Pancreas (tissue), 10 donors: Measurements from ENCODE around the gene PCK2. TPM values are rescaled to one million over a fixed set of nuclear protein-coding genes. Genes with fewer than 3 reads are reported as not detected.
A peak's percentile ranks its signal among the peaks of the same experiment; 100 is the strongest.

Source experiments
- ATAC-seq, 4 donors: fragments of 200-7000 bp; cut with Tn5 transposase; one replicate each; pipeline versions ENCODE4 v1.8.0 to v1.9.1; 2020; ENCODE audit warnings: mild to moderate bottlenecking in 4 of 4, moderate library complexity in 4 of 4
- DNase-seq, 6 donors: peaks; one replicate each; pipeline ENCODE4 v3.0.0-alpha.2; 2020
- FAIRE-seq: peaks from 2 replicates; lab custom pipeline; 2012; peaks lifted over from hg19 to GRCh38; lab: Jason Lieb, UNC
- H3K27ac ChIP-seq, 4 donors: fragments of 200-600 bp; sonication (generic); 1 replicate in 3 of 4; 2 replicates in 1 of 4; pipeline versions ENCODE4 v1.5.0 to v1.8.0; 2020
- H3K27me3 ChIP-seq, 4 donors: fragments of 200-600 bp; one replicate each; pipeline ENCODE4 v1.8.0; 2021
- H3K36me3 ChIP-seq, 3 donors: fragments of 200-600 bp; sonication (generic) in 1 of 3; one replicate each; pipeline versions ENCODE4 v1.5.0 to v1.8.0; 2020 to 2021
- H3K4me1 ChIP-seq, 3 donors: fragments of 200-600 bp; one replicate each; pipeline ENCODE4 v1.8.0; 2021
- H3K4me3 ChIP-seq, 4 donors: fragments of 200-600 bp; sonication (generic) in 2 of 4; one replicate each; pipeline versions ENCODE4 v1.5.0 to v1.8.0; 2020 to 2021
- H3K9me3 ChIP-seq, 4 donors: fragments of 200-600 bp; one replicate each; pipeline ENCODE4 v1.8.0; 2021
- WGBS, 2 donors: extraction: QIAGEN DNeasy Blood & Tissue Kit; methylation state at CpG; one replicate each; pipeline ENCODE4 v1.1.7; 2013; 5-methylcytosine and 5-hydroxymethylcytosine counted together
- intact Hi-C, 3 donors: fragments of 100-400 bp; cut with DNase I; formaldehyde crosslinking; loops; one replicate each; pipeline versions ENCODE4 v1.11.1 to v1.14.2; 2022
- polyA plus RNA-seq, 2 donors: library from polyadenylated mRNA; stranded (reverse); fragments of 200-250 nt; gene quantifications; one replicate each; pipeline ENCODE4 v1.2.3, GENCODE V29; 2013
- total RNA-seq, 6 donors: library from RNA; stranded (reverse); fragmentation: NEBNext Ultra II Directional in 4 of 6; extraction: Animal tissue kit (Norgen Biotek cat#: 25700) in 4 of 6; gene quantifications; one replicate each; pipeline versions ENCODE4 v1.2.1 to v1.2.4, GENCODE V29; 2021 to 2023
- TF ChIP-seq, protein P1 (sequence below), 4 donors: fragments of 200-600 bp; sonication (generic) in 3 of 4; IDR thresholded peaks; one replicate each; pipeline versions ENCODE4 v1.5.0 to v1.8.0; 2021; ENCODE audit warnings: antibody characterized with exemption in 4 of 4
- donor health status: healthy with polysubstance abuse.
- donor health status: DM: no; HTN: no; CAD: no; lungs with moderate emphysema.
- donor health status: DM: no; HTN: no; CAD: no.
- donor health status: control.
- donor health status: control.
- donor health status: Bipolar disorder and iron deficiency.
- donor health status: DM: yes; HTN: yes; CAD: no.
- donor health status: DM: no; HTN: no; CAD: no.
- donor health status: DM: no; HTN: no; CAD: no.
- donor health status: DM: yes; HTN: yes; CAD: no.

Gene PCK2
- total and polyA plus RNA-seq, 8 donors = 12.8 to 146 (median 21.0) TPM

DNA sequence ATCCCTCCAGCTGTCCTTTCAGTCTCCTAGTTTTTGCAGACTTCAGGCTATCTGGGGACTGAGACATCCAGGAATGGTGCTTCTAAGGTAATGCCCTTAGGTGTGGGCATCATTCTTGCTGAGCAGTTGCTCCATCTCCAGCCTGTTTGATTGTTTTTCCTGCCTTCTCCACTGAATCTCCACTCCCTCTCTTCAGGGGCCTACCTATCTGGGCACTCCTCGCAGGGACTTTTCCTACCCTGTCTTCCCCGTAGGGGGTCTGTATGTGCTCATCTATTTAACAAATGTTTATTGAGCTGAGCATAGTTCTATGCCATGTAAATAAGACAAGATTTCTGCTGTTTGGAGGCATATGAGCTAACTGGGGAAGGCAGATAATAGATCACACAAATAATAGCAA is 38.9 kb downstream of the PCK2 start:
- Histone ChIP-seq H3K9me3 (no peaks in the 10 kb centered on the region), H3K4me1 (peaks cover 27 to 31% (median 29%) of the 10 kb centered on the region in 3 donors), H3K36me3 (peaks cover 0 to 6% (median under 1%) of the 10 kb centered on the region in 3 donors), H3K27ac (peak overlapping the region in 2 of 4 donors; percentile 24 to 78), H3K27me3 (no peaks in the 10 kb centered on the region), H3K4me3 (no peak overlapping the region)
- 96 to 98% methylated on average over 2 of the region's 2 CpGs for WGBS, 2 donors
- intact Hi-C loops = no loop called here
- TF ChIP-seq, protein P1, sequence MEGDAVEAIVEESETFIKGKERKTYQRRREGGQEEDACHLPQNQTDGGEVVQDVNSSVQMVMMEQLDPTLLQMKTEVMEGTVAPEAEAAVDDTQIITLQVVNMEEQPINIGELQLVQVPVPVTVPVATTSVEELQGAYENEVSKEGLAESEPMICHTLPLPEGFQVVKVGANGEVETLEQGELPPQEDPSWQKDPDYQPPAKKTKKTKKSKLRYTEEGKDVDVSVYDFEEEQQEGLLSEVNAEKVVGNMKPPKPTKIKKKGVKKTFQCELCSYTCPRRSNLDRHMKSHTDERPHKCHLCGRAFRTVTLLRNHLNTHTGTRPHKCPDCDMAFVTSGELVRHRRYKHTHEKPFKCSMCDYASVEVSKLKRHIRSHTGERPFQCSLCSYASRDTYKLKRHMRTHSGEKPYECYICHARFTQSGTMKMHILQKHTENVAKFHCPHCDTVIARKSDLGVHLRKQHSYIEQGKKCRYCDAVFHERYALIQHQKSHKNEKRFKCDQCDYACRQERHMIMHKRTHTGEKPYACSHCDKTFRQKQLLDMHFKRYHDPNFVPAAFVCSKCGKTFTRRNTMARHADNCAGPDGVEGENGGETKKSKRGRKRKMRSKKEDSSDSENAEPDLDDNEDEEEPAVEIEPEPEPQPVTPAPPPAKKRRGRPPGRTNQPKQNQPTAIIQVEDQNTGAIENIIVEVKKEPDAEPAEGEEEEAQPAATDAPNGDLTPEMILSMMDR (IDR thresholded peaks at IDR 0.05) = no peak
- no peak for ATAC-seq
- FAIRE-seq = no peak
- no peak for DNase-seq

DNA sequence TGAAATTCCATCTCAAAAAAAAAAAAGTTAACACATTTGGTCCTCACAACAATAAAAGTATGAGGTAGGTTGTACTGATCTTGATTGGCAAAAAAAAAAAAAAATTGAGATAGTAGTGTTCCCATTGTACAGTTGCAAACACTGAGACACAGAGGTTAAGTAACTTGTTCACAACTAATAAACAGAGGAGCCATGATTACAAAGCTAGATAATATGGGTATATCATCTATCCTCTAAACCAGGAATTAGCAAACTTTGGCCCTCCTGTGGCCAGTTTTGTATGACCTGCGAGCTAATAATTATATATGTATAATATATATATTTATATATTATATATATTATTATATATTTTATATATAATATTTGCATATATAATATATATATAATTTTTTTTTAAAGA is 39.6 kb downstream of the PCK2 start:
- Histone ChIP-seq H3K36me3 (peaks cover 0 to 13% (median 7%) of the 10 kb centered on the region in 3 donors), H3K27me3 (no peaks in the 10 kb centered on the region), H3K27ac (no peak overlapping the region), H3K9me3 (no peaks in the 10 kb centered on the region), H3K4me1 (peaks cover 27 to 31% (median 29%) of the 10 kb centered on the region in 3 donors), H3K4me3 (no peak overlapping the region)
- 80 to 96% methylated on average over 1 of the region's 1 CpG for WGBS, 2 donors
- ATAC-seq = no peak
- TF ChIP-seq, protein P1 (IDR thresholded peaks at IDR 0.05) = no peak
- intact Hi-C loops = no loop called here
- DNase-seq = no peak
- FAIRE-seq = no peak

DNA sequence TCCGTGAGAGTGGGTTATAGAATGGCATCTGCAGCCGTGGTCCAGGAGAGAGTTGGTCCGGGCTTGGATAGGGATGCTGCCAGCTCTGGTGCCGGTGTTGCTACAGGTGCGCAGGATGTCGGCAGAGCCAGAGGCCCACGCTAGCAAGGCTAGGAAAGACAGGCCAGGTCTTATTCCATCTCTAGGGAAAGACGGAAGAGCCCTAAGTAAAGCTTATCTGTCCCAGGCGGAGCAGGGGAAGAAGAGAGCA is 41.4 kb downstream of the PCK2 start:
- peak in 1 of 4 donors; percentile 11 for ATAC-seq
- no peak for DNase-seq
- H3K4me1 ChIP-seq = peaks cover 25 to 45% (median 35%) of the 10 kb centered on the region in 3 donors
- H3K9me3 ChIP-seq = no peaks in the 10 kb centered on the region
- H3K27me3 ChIP-seq = no peaks in the 10 kb centered on the region
- H3K4me3 ChIP-seq = peak overlapping the region; percentile 90 to 96 (median 93)
- H3K27ac ChIP-seq = peak overlapping the region; percentile 70 to 95 (median 82)
- intact Hi-C loops = no loop called here
- 1% methylated on average over 9 of the region's 9 CpGs for WGBS, 2 donors
- no peak for FAIRE-seq
- TF ChIP-seq, protein P1 (IDR thresholded peaks at IDR 0.05) = no peak
- peaks cover 0 to 20% (median 7%) of the 10 kb centered on the region in 3 donors for H3K36me3 ChIP-seq

DNA sequence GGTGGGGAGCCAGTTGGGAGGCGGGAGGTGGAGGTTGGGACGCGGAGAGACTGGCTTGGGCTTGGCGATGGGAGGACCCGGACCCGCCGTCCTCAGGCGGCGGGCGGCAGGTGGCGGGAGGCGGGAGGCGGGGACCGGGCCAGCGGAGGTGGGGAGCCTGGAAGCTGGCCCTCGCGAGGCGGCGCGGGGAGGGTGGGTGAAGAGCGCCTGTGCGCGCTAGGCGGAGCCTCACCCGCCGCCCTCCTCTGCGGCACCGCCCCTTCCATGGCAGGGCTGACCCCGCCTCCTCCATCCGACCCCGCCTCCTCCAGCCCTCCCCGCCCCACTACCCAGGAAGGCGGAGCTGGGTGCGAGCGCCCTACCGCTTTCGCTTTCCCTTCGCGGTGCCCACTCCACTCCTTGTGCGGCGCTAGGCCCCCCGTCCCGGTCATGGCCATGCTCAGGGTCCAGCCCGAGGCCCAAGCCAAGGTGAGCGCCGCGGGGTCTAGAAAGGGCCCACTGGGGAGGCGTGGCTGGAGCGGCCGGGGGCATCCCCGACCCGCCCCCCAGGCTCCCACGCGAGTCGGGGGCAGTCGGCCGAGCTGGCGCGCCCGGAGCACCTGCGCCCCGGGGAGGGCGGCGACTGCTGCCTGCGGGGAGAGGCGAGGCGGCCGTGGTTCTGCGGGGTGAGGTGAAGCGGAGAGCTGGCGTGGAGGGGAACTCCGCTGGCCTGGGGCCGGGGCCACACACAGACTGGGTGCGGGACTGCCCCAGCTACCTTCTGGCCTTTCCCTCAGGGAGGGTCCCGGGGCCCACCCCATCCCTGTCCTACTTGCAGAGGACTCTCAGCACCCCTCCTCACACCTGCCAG is 41.9 kb downstream of the PCK2 start, which contains the start of gene PSME1:
Gene PSME1 (plus strand): TSS at position 361 of the 850 bp plus-strand sequence. CDS start 69 bp downstream, at position 430.
- 0% methylated on average over 48 to 73 of the region's 75 CpGs for WGBS, 2 donors
- Histone ChIP-seq H3K4me3 (peak within 1 kb of the TSS; percentile 90 to 96 (median 93)), H3K4me1 (peaks cover 21 to 39% (median 30%) of the 10 kb centered on the region in 3 donors), H3K36me3 (peaks cover 0 to 20% (median 7%) of the 10 kb centered on the region in 3 donors), H3K27me3 (no peaks in the 10 kb centered on the region), H3K27ac (peak within 1 kb of the TSS; percentile 70 to 95 (median 82)), H3K9me3 (no peaks in the 10 kb centered on the region)
- TF ChIP-seq, protein P1 (IDR thresholded peaks at IDR 0.05) = no peak
- peak; percentile 94 to 98 (median 96) for DNase-seq
- ATAC-seq = peak; percentile 88 to 95 (median 90)
- intact Hi-C loops = no loop called here
- FAIRE-seq = no peak
